ENCODE measurements around the gene EDC3.

Gene EDC3

GRCh38 chr15:74725845-74726773, 30.3 kb upstream of the EDC3 start:
- H3K4me1 ChIP-seq (ENCODE audit: control insufficient read depth in 1 of 2, insufficient read depth in 1 of 2, low read depth in 1 of 2, low read length in 1 of 2), result peaks cover 14% of the 10 kb centered on the region in 2 experiments
- peak overlapping the region; percentile 58 to 67 for H3K4me3 ChIP-seq (ENCODE audit: low read depth in 1 of 2, low read length in 1 of 2)
- no peak overlapping the region for H3K27ac ChIP-seq
- no peak for TF ChIP-seq CTCF (IDR thresholded peaks at IDR 0.05)
- no peaks in the 10 kb centered on the region for H3K36me3 ChIP-seq
- peaks cover 88% of the 10 kb centered on the region for H3K27me3 ChIP-seq
- no peaks in the 10 kb centered on the region for H3K9me3 ChIP-seq

DNA sequence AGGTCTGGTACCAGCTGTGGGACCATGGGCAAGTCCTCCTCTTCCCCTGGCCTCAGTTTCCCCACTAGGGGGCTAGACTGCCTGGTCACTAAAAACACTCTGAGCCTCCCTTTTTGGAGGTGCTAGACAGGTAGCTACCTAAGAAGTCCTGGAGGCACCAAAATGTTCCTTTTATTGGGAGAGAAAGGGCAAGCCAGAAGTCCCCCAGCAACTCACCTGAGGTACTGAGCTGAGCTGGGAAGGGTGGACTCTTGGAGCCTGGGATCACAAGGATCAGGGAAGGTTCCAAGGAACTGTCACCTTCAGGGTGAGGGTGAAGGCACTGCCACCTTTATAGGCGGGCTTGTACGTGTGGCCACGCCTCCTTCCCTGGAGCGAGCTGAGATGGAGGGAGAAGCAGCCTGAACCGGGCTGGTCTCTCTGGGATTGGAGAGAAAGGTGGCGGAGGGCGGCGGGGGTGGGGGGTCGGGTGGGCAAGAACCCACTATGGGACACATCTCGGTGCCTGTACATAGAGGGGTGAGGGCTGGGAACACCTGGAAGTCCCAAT, 29.5 kb upstream of the EDC3 start, which contains the start of gene CYP1A1:
TSS of gene CYP1A1 (minus strand) at position 304 of the 550 bp plus-strand sequence. CDS start 2,431 bp downstream, outside the sequence.
- no peak for TF ChIP-seq CTCF (IDR thresholded peaks at IDR 0.05)
- H3K4me1 ChIP-seq (ENCODE audit: control insufficient read depth in 1 of 2, insufficient read depth in 1 of 2, low read depth in 1 of 2, low read length in 1 of 2), result peaks cover 14% of the 10 kb centered on the region in 2 experiments
- peak within 1 kb of the TSS; percentile 58 to 67 for H3K4me3 ChIP-seq (ENCODE audit: low read depth in 1 of 2, low read length in 1 of 2)
- no peak within 1 kb of the TSS for H3K27ac ChIP-seq
- no peaks in the 10 kb centered on the region for H3K9me3 ChIP-seq
- no peaks in the 10 kb centered on the region for H3K36me3 ChIP-seq
- peaks cover 82% of the 10 kb centered on the region for H3K27me3 ChIP-seq

- Histone ChIP-seq H3K36me3 (no peaks in the 10 kb centered on the region), H3K27me3 (peaks cover 76% of the 10 kb centered on the region), H3K4me1 (ENCODE audit: control insufficient read depth in 1 of 2, insufficient read depth in 1 of 2, low read depth in 1 of 2, low read length in 1 of 2) (peaks cover 14% of the 10 kb centered on the region in 2 experiments), H3K9me3 (no peaks in the 10 kb centered on the region), H3K4me3 (ENCODE audit: low read depth in 1 of 2, low read length in 1 of 2) (no peak overlapping the region), H3K27ac (no peak overlapping the region)
- no peak for TF ChIP-seq CTCF (IDR thresholded peaks at IDR 0.05)
Observed at GRCh38 chr15:74724570-74725224, 28.9 kb upstream of the EDC3 start.

DNA sequence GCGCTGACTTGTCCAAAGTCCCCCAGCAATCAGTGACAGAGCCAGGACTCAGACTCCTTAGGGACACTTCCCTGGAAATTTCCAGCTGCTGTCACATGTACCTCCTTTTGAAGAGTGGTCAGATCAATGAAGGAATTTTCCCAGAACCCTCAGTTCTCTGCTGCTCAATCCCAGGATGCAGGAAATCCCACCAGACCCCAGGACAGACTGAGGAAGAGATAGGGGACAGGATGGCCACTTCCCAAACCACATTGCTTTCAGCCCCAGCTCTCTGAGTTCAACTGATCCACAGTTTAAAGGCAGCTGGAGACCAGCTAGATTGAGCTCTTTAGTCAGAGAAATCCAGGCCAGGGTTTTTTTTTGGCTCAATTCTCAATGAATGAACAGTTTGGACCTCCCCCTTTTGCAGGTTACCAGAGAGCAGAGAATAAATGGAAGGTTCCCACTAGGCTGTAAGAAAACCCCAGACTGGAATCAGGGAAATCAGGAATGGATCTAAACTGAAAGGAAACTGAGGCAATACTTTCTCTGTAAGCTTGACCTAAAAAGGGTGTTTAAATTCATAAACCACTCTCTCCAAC, 28.0 kb upstream of the EDC3 start:
- Histone ChIP-seq H3K27me3 (peaks cover 71% of the 10 kb centered on the region), H3K9me3 (no peaks in the 10 kb centered on the region), H3K36me3 (no peaks in the 10 kb centered on the region), H3K4me1 (ENCODE audit: control insufficient read depth in 1 of 2, insufficient read depth in 1 of 2, low read depth in 1 of 2, low read length in 1 of 2) (peaks cover 14% of the 10 kb centered on the region in 2 experiments), H3K27ac (no peak overlapping the region), H3K4me3 (ENCODE audit: low read depth in 1 of 2, low read length in 1 of 2) (no peak overlapping the region)
- TF ChIP-seq CTCF (IDR thresholded peaks at IDR 0.05), result no peak

DNA sequence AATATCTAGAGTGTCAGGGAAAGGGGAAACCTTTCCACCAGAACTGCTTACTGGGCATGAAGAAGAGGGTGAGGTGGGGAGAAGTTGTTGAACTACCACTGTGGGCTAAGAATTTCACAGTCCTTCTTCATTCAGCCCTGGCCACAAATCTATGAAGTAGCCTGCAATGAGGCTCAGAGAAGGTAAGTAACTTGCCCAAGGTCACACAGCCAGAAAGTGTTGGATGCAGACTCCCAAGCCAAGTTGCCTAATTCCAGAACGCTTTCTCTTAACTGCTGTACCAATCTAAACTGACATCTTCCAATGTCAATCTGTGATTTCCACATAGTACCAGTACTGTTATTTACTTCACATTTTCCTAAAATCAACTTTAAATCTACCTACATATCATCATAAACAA, 27.4 kb upstream of the EDC3 start:
- H3K27me3 ChIP-seq, result peaks cover 64% of the 10 kb centered on the region
- H3K9me3 ChIP-seq, result no peaks in the 10 kb centered on the region
- TF ChIP-seq CTCF (IDR thresholded peaks at IDR 0.05), result no peak
- peaks cover 14% of the 10 kb centered on the region in 2 experiments for H3K4me1 ChIP-seq (ENCODE audit: control insufficient read depth in 1 of 2, insufficient read depth in 1 of 2, low read depth in 1 of 2, low read length in 1 of 2)
- H3K36me3 ChIP-seq, result no peaks in the 10 kb centered on the region
- H3K27ac ChIP-seq, result no peak overlapping the region
- no peak overlapping the region for H3K4me3 ChIP-seq (ENCODE audit: low read depth in 1 of 2, low read length in 1 of 2)
